Left kidney (tissue), 2 donors: ENCODE results near the gene NEIL1. TPM values are rescaled to one million over a fixed set of nuclear protein-coding genes. Genes with fewer than 3 reads are reported as not detected.
A peak's percentile ranks its signal among the peaks of the same experiment; 100 is the strongest.

Source experiments
- DNase-seq: peaks from one replicate; pipeline ENCODE4 v3.0.0-alpha.2; 2013
- polyA plus RNA-seq: library from polyadenylated mRNA; unstranded; fragments of 120-200 nt; gene quantifications from one replicate; pipeline ENCODE4 v1.2.1, GENCODE V29; 2013; ENCODE audit not compliant: insufficient read length

NEIL1 gene
- polyA plus RNA-seq, 1 donor, result 29.2 TPM

DNA sequence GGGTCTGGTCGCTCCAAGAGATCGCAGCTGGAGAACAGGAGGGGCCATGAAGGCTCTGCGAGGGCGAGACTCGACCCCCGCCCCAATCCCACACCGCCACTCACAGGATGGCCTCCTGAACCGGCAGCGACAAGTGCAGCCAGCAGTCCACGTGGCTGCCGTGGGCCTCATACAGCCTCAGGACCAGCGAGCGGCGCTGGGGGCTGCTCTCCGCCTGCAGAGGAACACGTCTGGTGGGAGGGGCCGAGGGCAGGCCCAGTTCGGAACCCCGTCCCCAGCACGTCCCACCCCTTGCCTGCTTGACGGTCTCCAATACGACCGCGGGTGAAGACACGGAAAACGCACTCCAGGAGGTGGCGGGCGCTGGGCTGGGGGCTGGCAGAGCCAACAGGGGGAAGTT, 9.2 kb downstream of the NEIL1 start:
- DNase-seq, result no peak

GRCh38 chr15:75356517-75356916, 9.7 kb downstream of the NEIL1 start:
- no peak for DNase-seq

DNA sequence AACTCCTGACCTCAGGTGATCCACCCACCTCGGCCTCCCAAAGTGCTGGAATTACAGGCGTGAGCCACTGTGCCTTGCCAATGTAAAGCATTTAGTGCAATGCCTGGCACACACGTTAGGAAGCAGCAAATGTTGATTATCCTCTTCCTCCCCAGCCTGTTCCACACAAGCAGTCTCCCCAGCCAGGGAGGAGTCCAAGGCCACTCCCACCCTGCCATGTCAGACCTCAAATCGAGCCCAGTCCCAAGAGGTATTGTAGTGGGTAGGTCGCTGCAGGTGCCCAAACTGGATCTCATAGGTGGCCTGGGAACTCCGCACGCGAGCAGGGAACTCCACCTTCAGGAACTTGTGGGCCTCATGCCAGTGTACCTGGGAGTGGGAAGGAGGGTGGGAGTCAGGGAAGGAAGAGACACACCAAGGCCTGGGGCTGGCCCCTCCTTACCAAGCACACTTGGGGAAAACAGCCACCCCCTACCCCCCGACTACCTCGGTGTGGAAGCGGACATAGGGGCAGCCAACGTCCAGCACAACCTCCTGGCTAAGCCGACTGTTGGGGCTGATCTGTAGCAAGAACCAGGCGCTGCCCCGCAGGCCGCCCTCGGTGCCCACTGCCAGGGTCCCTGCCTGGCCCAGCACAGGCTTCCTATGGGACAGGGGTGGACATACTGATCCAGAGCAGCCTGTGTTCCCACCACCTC, 11.3 kb downstream of the NEIL1 start:
- DNase-seq, result no peak

- no peak for DNase-seq
Observed at GRCh38 chr15:75358771-75359536, 12.1 kb downstream of the NEIL1 start.

DNA sequence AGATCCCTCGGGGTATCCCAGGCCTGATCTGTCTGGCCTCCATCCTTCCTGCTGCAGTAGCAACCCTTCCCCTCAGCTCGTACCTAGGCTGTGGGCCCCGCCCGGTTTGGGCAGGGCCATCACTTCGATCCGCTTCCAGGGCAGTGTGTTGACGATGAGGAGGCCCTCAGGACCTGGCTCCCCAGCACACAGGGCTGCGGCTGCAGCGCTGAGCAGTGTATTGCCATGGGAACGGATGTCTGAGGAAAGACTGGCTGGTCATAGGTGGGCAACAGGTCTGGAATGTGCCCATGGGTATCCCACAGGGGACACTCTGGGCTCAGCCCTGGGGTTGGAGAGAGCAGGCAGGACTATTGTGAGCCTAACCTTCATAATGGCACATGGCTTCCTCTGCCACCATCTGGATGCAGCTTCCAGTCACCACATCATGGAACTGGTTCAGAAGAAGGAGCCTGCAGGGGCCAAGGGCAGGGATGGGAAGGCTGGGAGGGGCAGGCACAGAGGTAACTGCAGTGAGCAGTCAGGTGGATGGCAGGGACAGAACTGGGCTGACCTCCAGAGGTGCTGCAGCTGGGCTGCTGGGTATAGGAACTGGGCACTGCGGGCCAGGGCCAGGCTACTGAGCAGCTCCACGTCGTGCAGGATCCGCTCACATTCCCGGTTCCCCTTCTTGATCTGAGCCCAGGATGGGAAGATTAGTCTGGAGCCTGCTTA, 12.9 kb downstream of the NEIL1 start:
- DNase-seq, result no peak

- no peak for DNase-seq
Observed at GRCh38 chr15:75360391-75360790, 13.6 kb downstream of the NEIL1 start.

GRCh38 chr15:75360856-75361255, 14.0 kb downstream of the NEIL1 start:
- no peak for DNase-seq

DNA sequence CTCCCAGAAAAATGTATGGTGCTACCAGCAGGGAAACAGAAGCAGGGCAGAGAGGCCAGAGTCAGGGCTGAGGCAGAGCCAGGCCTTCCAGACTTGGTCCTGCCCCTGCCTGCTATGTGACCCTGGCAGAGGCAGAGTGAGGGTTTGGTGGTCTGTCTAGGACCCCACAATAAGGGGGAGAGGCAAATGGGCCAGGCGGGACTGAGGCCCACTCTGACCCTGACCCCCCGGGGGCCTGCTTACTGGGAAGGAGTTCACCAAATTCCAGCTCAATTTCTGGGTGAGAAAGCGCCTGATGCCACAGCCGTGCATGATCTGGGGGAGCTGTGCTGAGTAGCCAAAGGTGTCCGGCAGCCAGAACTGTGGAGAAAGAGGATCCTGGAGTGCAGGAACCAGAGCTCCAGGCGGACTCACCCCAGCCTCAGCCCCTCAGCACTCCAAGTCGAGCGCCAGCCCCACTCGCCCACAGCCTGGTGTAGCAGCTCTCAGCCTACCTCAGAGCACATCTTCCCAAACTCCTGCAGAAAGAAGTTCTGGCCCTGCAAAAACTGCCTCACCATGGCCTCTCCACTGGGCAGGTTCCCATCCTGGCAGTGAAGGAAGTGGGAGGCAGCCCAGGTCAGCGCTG, 14.6 kb downstream of the NEIL1 start:
- no peak for DNase-seq

GRCh38 chr15:75361989-75362641, 15.3 kb downstream of the NEIL1 start:
- DNase-seq, result no peak

DNA sequence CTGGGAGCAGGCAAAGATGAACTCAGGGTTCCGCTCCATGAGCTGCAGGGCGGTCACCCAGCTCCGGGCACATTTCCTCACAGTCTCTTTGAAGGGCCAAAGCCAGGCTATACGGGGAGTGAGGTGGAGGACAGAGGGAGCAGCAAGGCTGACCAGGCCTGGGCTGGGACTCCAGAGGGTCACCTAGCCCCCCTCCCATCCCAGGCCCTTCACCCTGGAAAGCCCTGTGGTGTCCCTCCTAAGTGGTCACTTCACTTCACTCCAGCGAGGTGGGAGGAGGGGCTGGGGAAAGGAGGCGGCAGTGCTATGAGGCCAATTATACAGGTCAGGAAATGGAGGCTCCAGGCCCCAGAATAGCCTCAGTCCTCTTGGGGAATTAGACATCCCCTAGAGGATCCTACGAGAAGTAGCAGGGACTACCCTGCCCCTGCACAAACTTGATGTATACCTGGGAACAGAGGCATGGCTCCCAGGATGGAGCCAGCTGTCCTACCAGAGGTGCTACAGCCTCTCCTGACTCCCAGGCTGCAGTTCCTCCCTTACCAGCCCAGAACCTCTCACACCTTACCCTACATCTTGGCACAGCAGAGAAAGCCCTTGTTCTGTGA, 15.9 kb downstream of the NEIL1 start:
- no peak for DNase-seq

DNA sequence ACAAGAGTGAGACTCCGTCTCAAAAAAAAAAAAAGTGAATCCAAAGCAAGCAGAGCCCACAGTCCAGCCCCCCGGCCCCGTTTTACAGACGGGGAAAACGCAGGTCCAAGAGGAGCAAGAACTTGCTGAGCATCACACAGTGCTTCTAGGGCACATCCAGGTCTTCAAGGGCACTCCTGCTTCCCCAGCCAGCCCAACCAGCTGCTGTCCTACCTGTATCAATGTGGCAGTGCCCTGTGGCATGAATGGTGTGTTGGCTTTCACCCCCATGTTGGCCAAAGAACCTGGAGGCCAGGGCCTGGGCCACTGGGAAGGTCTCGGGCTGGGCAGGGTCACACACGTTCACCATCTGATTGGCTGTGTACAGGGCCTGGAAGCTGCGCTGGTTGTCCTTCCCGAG, 16.9 kb downstream of the NEIL1 start:
- DNase-seq, result no peak

- no peak for DNase-seq
Observed at GRCh38 chr15:75364881-75365280, 18.0 kb downstream of the NEIL1 start.

- no peak for DNase-seq
Observed at GRCh38 chr15:75366163-75366562, 19.3 kb downstream of the NEIL1 start.

DNA sequence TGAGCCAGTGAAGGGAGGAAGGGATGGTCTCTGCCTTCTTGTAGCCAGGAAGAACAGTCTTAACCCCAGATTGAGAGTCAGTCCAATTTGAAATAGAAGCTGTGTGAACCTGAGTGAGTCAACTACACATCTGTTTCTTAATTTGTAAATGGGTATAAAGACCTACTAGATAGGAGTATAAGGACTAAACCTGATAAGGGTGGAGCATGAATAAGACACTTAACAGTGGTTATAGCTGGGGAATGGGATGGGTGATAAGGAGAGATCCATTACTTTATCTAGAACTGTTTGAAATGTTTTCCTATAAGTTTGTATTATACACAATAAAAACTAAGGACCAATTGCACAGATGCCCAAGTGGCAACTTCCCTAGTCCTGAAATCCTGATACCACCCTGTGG, 20.2 kb downstream of the NEIL1 start:
- DNase-seq, result no peak

DNA sequence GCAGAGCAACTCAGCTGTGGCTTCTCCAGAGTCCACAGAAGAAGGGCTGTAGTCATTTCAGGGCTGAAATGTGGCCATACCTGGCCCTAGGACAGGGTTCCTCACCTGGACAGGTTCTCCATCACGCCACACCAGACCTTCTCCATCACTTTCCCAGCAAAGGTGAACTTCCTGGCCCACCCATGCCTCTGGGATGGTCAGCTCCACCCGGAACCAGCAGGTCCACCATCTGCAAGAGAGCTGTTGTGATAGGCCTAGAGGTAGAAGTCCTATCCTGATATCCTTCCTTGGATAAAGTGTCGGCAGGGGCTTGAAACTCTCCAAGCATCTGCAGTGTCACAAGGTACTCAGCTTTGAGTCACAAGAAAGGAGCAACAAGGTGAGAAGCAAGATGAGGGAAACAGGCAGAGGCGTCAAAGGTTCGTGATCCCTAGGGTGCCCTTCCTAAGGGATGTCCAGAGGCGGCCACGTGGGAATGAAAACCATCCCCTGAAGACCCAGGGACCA, 20.6 kb downstream of the NEIL1 start:
- no peak for DNase-seq

GRCh38 chr15:75367913-75368688, 21.3 kb downstream of the NEIL1 start, which contains the start of gene MAN2C1:
TSS of gene MAN2C1 (minus strand) at chr15:75368607. CDS start at chr15:75368583, 24 bp downstream.
- DNase-seq, result peak; percentile 92

DNA sequence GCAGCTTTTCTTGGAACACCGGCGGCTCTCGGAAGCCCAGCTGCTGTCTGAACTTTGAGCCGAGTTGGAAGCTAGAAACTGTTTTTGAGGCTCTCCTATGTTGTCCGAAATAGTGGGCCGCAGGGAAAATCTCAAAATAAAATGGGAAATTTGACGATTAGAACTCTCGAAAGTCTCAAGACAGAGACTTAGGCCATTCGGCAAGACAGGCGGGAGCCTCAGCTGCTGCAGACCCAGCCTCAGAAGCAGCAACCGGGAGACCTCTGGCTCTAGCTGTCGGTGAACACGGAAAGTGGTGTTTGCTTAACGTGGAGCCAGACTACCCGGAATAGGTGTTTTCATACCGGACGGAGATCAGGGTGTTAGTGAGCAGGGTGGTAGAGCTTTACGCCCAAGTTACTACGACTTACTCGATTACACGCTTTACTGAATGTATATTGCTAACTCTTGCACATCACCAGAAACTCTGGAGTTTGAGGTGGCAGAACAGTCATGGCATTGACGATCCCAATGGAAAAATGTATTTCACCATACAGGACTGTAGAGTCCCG, 21.9 kb downstream of the NEIL1 start:
- no peak for DNase-seq

DNA sequence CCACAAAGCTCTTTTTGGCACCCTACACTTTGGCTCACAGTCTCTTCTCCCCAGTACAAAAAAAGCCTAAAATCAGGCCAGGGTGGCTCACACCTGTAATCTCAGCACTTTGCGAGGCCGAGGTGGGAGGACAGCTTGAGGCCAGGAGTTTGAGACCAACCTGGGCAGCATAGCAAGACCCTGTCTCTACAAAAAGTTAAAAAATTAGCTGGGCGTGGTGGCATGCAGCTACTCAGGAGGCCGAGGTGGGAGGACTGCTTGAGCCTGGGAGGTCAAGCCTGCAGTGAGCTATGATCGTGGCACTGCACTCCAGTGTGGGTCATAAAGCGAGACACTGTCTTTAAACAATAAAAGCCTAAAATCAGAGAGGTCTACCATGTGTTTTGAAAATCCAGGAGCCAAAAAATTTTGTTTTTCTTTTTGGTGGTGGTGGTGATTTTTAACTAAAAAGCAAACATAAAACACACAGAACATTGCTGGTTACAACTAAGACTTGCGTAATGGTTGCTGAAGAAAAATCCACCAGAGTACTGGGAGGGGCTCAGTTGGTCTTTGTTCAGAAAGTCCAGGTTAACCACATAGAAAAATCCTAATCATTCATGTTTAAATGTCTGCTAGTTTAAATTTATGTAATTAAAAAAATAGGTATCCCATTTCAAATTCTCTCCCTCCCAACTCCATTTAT, 23.2 kb downstream of the NEIL1 start:
- DNase-seq, result no peak

- DNase-seq, result no peak
Observed at GRCh38 chr15:75371486-75371885, 24.6 kb downstream of the NEIL1 start.
